Measurements from ENCODE around the gene ZCCHC18.

The ZCCHC18 gene

GRCh38 chrX:104134583-104135261 lies 22.4 kb downstream of the ZCCHC18 start:
- H3K4me3 ChIP-seq (ENCODE audit: low read length): no peak overlapping the region
- no peak for DNase-seq (ENCODE audit: low read depth)
- no peak for TF ChIP-seq CTCF (IDR thresholded peaks at IDR 0.05; ENCODE audit: insufficient read depth, low read depth, low read length, missing control alignments)

- TF ChIP-seq CTCF (IDR thresholded peaks at IDR 0.05; ENCODE audit: insufficient read depth, low read depth, low read length, missing control alignments): no peak
- no peak overlapping the region for H3K4me3 ChIP-seq (ENCODE audit: low read length)
- no peak for DNase-seq (ENCODE audit: low read depth)
These were observed 23.4 kb downstream of the ZCCHC18 start for GRCh38 chrX:104135677-104136076.

GRCh38 chrX:104136241-104137019 lies 24.1 kb downstream of the ZCCHC18 start:
- peak overlapping the region; percentile 31 for H3K4me3 ChIP-seq (ENCODE audit: low read length)
- DNase-seq (ENCODE audit: low read depth): peak; percentile 79
- peak; percentile 66 for TF ChIP-seq CTCF (IDR thresholded peaks at IDR 0.05; ENCODE audit: insufficient read depth, low read depth, low read length, missing control alignments)

GRCh38 chrX:104137496-104137895 lies 25.2 kb downstream of the ZCCHC18 start:
- H3K4me3 ChIP-seq (ENCODE audit: low read length): no peak overlapping the region
- no peak for TF ChIP-seq CTCF (IDR thresholded peaks at IDR 0.05; ENCODE audit: insufficient read depth, low read depth, low read length, missing control alignments)
- DNase-seq (ENCODE audit: low read depth): no peak

- no peak overlapping the region for H3K4me3 ChIP-seq (ENCODE audit: low read length)
- no peak for DNase-seq (ENCODE audit: low read depth)
- TF ChIP-seq CTCF (IDR thresholded peaks at IDR 0.05; ENCODE audit: insufficient read depth, low read depth, low read length, missing control alignments): no peak
These were observed 28.9 kb downstream of the ZCCHC18 start for GRCh38 chrX:104141087-104141760.

- H3K4me3 ChIP-seq (ENCODE audit: low read length): no peak overlapping the region
- no peak for TF ChIP-seq CTCF (IDR thresholded peaks at IDR 0.05; ENCODE audit: insufficient read depth, low read depth, low read length, missing control alignments)
- no peak for DNase-seq (ENCODE audit: low read depth)
These were observed 38.7 kb downstream of the ZCCHC18 start for GRCh38 chrX:104151037-104151436.
